HG02840 (cell line): ENCODE measurements around the gene C10orf95.

Experiments used
- ATAC-seq: cut with Tn5 transposase; IDR thresholded peaks from one replicate; pipeline ENCODE4 v1.9.1; 2021; ENCODE audit warnings: mild to moderate bottlenecking, moderate library complexity, moderate number of reproducible peaks; ENCODE audit not compliant: unreplicated experiment, low FRiP score

The C10orf95 gene

GRCh38 chr10:102435529-102436233, 15.7 kb downstream of the C10orf95 start:
- ATAC-seq = no peak

DNA sequence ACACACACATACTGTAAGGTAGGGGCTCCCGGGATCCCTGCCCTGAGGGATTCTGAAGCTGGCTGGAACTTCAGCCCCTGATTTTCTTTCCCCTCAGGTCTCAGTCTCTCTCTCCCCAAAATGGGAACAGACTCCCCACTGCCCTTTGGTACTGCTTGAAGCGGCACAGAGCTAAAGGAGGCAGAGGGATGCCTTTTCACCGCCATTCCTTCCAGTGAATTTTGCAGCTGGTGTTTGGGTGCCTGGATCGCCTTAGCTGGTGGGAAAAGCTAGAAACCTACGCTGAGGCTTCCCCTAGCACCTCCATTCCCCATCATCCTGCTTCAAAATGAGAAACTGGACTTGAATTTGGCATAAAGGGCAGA, 16.2 kb downstream of the C10orf95 start:
- no peak for ATAC-seq

GRCh38 chr10:102434394-102435132, 16.8 kb downstream of the C10orf95 start:
- ATAC-seq = no peak

DNA sequence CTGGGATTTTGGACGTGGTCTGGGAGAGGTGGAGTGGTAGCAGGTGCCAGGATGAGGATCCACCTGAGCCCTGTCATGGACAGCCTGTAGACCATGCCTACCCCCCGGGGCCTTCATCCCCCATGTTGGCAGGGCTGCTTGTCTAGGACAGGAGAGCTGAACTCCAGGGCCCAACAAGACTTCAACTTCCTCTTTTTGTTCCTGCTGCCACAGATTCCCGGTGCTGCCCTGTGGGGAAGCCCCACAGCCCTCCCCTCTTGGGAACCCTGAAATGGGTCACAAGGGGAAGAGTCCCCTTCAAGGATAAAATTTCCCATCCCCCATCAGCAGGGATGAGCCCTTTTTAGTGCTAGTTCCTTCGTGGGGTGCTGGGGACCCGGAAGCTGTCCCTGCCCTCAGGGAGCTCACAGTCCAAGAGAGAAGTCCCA, 17.7 kb downstream of the C10orf95 start:
- ATAC-seq = no peak

DNA sequence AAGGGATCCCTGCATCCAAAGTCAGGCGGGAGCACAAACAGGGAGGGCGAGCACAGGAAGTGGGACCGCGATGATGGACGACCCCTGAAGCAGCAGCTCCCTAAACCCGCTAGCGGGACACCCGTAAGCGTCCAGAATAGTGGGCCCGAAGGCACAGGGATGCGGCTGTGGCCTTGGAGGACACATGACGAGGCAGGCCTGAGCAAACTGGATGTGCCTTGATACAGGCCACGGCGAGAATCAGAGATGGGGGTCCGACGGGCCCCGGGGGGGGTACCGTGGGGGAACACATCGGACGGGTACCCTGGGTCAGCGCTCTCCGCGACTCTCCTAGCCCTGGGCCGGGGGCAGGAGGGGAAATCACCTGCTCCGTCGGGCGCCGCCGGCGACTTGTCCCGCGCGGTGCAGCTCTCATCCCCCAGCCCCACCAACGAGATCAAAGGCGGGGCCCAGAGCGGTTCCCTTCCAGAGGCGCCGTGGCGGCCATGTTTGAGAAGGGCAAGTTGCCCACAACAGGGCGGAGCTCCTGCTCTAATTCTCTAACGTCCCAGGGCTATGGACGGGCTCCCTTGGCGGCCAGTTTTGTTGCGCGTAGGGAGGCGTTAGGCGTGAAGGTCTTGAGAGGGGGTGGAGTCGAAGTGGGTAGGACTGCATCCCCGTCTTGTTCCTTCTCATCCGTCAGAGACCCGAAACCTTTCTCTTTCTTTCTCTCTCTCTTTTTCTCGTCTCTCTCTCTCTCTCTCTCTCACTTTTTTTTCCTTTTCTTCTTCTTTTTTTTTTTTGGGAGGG, 19.0 kb downstream of the C10orf95 start, which contains the start of gene CUEDC2:
TSS of gene CUEDC2 (minus strand) at position 413 of the 789 bp plus-strand sequence. CDS start 7,386 bp downstream, outside the sequence.
- peak; percentile 86 for ATAC-seq

DNA sequence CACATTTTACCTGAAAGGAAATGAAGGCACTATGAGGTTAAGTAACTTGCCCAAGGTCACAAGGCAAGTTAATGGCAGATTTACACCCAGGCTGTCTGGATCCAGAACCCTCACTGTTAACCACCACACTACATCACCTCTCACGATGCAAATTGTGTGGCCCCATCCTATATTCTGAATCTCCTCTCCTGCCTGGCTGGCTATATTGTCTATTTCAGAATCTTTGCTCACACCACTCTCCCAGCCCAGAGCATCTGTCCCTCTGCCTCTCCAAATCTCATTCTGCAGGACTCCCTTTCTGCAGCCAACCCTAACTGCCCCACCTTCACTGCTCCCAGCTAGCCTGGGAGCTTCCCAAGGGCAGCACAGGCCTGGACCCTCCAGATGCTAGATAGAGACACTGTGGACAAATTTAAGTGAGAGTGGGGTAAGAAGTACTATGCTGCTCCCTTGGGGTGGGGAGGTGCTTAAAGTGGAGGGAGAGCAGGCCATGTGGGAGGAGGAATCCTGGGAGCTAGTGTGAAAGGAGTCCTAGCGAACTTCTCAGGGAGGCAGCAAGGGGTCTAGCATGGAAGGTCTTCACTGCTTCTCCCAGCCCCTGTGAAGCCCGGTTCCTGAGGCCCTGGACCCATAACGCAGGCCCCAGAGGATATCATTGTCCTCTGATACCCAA, 19.8 kb downstream of the C10orf95 start:
- no peak for ATAC-seq

DNA sequence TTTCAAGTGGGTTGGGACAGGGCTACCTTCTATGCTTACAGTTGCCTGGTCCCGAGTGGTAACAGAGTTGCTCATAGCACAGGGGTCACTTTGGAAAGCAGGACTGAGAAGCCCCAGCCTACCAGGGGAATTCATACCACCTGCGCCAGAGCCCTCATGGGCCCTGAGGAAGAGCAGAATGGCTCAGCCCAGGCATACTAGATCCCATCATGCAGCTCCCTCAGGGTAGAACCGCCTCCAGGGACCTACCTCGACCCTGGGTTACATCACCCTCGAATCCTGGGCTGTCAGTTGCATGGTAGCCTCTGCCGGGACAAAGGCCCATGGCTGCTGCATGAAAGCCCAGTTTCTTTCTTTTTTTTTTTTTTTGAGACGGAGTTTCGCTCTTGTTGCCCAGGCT, 21.9 kb downstream of the C10orf95 start:
- ATAC-seq = no peak

DNA sequence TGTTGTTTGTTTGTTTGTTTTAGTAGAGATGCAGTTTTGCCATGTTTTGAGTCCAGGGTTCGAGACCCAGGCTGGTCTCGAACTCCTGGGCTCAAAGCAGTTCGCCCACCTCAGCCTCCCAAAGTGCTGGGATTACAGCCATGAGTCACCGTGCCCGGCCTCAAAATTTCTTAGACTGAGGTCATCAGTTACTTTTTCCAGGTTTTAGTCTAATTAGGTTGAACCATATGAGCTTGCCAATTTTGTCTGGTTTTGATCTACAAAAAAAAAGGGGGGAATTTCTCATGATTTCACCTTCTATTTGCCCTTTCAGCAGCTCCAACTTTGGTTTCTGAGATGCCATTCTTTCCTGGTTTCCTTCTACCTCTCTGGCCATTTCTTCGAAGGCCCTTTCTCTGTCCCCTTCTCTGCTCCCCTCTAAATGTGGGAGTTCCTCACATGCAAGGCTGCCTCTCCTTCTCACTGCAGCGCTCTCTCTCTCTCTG, 24.5 kb downstream of the C10orf95 start:
- ATAC-seq = no peak

GRCh38 chr10:102425444-102425843, 25.9 kb downstream of the C10orf95 start:
- ATAC-seq = no peak

GRCh38 chr10:102424916-102425315, 26.4 kb downstream of the C10orf95 start:
- no peak for ATAC-seq

GRCh38 chr10:102424145-102424544, 27.2 kb downstream of the C10orf95 start:
- no peak for ATAC-seq

- ATAC-seq = no peak
These were observed 27.9 kb downstream of the C10orf95 start for GRCh38 chr10:102423372-102423968.

DNA sequence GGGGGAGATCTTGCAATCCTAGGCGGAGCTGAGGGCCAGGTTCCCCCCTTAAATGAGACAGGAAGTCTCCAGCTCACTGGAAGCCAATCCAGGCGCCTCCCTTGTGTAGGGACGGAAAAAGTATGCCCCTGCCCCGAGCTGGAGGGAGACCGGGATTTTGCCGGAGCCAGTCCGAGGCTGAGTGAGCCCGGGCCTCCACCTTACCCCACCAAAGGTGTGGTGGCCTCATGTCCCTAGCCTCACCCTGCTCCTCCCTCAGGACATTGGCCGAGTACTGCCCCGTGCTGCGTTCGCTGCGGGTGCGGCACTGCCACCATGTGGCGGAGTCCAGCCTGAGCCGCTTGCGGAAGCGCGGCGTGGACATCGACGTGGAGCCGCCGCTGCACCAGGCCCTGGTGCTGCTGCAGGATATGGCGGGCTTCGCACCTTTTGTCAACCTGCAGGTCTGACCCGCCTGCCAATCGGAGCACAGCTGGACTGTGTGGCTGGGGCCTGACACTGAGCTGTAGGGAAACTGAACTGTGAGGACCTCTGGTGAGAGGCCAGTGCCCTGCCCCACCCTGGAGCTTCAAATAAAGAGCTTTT, 28.7 kb downstream of the C10orf95 start:
- ATAC-seq = no peak

DNA sequence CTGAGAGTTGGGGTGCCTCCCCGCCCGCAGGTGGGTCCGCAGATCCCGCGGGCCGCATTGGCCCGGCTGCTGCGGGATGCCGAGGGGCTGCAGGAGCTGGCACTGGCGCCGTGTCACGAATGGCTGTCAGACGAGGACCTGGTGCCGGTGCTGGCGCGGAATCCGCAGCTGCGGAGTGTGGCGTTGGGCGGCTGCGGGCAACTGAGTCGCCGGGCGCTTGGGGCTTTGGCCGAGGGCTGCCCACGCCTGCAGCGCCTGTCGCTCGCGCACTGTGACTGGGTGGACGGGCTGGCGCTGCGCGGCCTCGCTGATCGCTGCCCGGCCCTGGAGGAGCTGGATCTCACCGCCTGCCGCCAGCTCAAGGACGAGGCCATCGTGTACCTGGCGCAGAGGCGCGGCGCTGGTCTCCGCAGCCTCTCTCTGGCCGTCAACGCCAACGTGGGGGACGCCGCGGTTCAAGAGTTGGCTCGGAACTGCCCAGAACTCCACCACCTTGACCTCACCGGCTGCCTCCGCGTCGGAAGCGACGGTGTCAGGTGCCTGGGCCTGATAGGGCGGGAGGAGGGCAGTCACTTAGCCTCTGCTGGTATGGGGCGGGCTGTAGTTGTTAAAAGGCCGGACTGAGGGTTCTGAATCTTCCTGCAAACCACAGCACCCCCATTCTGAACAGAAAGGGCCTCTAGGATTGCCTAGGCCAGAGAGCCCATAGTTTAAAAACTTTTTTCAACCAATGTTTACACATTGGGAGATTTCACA, 29.4 kb downstream of the C10orf95 start:
- no peak for ATAC-seq

DNA sequence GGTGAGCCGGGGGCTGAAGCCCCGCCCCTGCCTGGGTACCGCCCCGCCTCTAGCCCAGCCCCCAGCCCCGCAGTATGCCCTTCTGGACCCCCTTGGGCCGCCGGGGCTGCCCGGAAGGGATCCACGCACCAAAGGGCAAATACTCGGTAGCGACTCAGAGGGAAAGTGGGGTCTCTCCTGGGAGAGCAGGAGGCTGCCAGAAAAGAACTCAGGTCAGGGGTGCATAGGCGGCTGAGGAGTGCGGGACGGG, 29.9 kb downstream of the C10orf95 start:
- ATAC-seq = no peak

DNA sequence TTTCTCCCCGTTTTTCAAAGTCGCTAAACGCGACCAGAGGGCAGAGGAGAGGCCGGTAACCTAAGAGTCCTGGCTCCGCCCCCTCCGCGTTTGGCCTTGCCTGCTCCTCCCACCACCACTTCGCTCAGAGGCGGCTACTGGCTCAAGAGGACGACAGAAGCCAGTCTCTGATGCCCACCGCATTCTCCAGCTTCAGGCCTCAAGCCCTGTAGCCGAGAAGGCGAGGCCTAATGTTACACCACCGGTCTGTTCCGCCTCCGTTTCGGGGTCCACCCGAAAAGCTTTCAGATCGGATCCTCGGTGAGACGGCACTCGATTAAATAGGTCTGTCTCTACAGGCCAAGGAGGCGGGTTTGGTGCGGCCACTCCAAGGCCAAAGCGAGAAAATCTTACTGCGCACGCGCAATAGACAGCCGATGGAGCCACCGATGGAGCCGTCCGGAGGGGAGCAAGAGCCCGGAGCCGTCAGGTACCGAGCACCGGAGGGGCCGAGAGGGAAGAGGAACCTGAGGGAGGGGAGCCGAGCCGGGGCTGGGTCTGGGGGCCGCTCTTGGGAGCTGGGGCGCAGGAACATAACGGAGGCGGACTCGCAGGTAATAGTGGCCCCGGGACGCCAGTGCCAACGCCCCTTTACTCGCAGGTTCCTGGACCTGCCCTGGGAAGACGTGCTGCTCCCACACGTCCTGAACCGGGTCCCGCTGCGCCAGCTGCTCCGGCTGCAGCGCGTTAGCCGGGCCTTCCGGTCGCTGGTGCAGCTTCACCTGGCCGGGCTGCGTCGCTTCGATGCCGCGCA, 30.4 kb downstream of the C10orf95 start, which contains the start of gene FBXL15:
TSS of gene FBXL15 (plus strand) at position 123 of the 793 bp plus-strand sequence. CDS start at position 417, 294 bp downstream.
- ATAC-seq = peak; percentile 83

- ATAC-seq = no peak
These were observed 31.1 kb downstream of the C10orf95 start for GRCh38 chr10:102420181-102420713.
